HTR-8/SVneo (cell line): ENCODE results near the gene PRKCH.
"Not testable (repeated sequence)": the region's sequence is repeated elsewhere in the genome, so short reads cannot be mapped to it uniquely, and the experiment has no call there.

Experiments
- DNase-seq: peaks from one replicate; pipeline ENCODE4 v3.0.0; 2011; ENCODE audit warnings: low spot score, mixed read lengths; ENCODE audit not compliant: insufficient read length
- FAIRE-seq: peaks from 2 replicates; lab custom pipeline; 2011; peaks lifted over from hg19 to GRCh38; lab: Jason Lieb, UNC

Gene PRKCH

DNA sequence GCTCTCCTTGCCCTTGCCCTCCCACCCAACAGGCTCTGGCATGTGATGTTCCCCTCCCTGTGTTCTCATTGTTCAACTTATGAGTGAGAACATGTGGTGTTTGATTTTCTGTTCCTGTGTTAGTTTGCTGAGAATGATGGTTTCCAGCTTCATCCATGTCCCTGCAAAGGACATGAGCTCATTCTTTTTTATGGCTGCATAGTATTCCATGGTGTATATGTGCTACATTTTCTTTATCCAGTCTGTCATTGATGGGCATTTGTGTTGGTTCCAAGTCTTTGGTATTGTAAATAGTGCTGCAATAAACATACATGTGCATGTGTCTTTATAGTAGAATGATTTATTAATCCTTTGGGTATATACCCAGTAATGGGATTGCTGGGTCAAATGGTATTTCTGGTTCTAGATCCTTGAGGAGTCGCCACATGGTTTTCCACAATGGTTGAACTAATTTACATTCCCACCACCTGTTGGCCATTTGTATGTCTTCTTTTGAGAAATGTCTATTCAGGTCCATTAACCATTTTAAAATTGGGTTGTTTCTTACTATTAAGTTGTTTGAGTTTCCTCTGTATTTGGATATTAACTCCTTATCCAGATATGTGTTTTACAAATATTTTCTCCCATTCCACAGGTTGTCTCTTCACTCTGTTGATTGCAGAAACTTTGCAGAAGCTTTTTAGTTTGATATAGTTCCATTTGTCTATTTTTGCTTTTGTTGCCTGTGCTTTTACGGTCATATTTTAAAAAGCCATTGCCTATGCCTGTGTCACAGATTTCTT is 143.4 kb downstream of the PRKCH start:
- FAIRE-seq = peak; percentile 4
- DNase-seq = not testable (repeated sequence)

- peak; percentile 99 for FAIRE-seq
Measured at GRCh38 chr14:61466249-61466904, 145.0 kb downstream of the PRKCH start.

GRCh38 chr14:61466905-61467280 is 145.5 kb downstream of the PRKCH start:
- FAIRE-seq (no peak), DNase-seq (no peak)

More at GRCh38 chr14:61466249-61466904, 145.0 kb downstream of the PRKCH start:
- peak; percentile 92 for DNase-seq

- FAIRE-seq = no peak
- DNase-seq = no peak
Measured at GRCh38 chr14:61467296-61467695, 145.9 kb downstream of the PRKCH start.

DNA sequence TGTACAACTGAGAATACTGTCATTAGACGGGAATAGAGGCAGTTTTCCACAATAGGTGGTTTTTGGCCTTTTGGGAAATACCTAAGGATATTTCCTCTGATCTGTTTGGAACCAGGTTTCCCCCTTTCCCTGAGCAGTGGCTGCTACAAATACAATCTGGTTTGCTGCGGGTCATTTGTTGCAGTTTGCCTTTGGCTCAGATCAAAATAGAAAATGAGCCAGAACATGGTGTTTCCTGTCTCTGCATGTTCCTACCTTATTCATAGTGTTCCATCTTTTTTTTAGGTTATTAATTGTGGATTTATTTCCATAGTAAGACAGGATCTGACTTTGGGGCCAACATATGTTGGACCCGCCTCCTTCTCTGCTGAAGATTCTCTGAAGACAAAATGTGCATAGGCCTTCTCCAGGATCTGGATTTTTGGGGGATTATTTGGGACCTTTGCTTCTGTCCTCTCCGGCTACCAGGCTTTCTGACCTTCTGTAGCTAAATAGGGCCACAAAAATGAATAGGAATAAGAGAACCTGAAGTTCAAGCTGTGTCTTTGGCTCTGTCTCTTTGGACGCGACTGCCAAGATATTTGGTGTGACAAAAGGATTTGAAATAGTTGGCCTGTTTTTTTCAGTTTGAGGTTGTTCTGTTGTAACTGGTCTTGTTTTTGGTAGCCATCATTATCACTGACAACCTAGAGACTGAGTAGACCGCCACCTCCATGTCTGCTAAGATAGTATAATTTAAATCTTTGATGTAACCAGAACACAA is 146.9 kb downstream of the PRKCH start:
- DNase-seq = no peak
- FAIRE-seq = peak; percentile 73

- DNase-seq (no peak), FAIRE-seq (no peak)
Measured at GRCh38 chr14:61469781-61470180, 148.4 kb downstream of the PRKCH start.

DNA sequence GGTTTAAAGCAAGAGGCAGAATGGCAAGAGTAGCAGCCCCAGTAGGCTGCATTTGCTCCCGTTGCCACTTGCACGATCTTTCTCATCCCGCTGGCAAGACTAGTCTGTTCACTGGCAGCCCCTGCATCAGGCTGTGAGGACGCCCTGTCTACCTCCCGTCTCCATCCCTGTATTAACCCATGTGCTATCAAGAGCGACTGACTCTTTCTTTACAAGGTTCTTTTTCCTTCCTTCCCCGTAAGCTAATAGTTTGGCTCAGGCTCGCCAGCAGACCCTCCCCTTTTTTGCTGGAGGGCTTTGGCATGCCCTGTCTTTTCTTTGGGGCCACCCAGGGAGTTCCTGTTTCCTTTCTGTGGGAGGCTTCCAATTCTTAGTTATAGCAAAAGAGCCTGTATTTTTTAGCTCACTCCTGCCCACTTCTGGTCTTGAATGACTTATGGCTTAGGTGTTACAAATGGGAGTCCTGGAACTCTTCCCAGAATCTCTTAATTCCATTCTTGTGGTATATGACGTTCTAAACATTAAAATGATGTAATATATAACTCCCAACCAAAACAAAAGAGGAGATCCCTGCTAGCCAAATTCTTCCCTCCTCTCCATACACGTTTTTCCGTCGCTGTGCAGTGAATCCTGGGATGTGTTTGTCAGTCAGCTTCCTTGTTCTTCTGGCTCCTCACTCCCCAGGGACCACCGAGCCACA is 149.0 kb downstream of the PRKCH start:
- peak; percentile 95 for DNase-seq
- no peak for FAIRE-seq

- no peak for FAIRE-seq
- no peak for DNase-seq
Measured at GRCh38 chr14:61470961-61471293, 149.5 kb downstream of the PRKCH start.

GRCh38 chr14:61471297-61472005 is 150.1 kb downstream of the PRKCH start:
- DNase-seq = no peak
- FAIRE-seq = no peak

DNA sequence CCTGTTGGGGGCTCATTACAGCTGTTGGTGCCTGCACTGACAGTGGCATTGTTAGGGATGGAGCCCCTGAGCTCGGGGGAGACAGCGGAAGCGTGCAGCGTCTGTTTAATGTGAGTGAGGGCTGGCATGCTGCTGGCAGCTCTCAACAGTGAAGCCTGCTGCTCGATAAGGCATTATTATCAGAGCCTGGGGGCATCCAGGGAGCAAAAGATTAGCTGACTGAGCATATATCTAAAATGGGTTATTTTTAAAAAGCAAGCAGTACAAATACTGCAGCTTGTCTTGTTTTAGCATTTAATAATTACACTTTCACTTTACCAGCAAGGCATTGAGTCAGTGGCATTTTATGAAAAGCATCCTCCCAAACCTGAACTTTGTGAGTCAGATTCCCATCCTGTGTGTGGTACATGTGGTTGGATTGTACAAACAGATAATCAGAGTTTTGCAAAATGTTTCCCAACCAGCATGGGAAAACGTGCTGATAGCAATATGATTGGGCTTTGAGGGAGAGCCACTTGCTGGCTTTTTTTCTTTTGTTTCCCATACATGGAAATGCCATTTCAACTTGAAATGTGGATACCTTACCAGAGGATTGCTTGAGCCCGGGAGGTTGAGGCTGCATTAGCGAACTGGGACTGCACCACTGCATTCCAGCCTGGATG is 150.8 kb downstream of the PRKCH start:
- DNase-seq (peak; percentile 98), FAIRE-seq (peak; percentile 100)

- FAIRE-seq (no peak), DNase-seq (no peak)
Measured at GRCh38 chr14:61472801-61473376, 151.5 kb downstream of the PRKCH start.

- FAIRE-seq (peak; percentile 31), DNase-seq (no peak)
Measured at GRCh38 chr14:61474015-61474414, 152.6 kb downstream of the PRKCH start.

GRCh38 chr14:61474701-61475100 is 153.3 kb downstream of the PRKCH start:
- FAIRE-seq (peak; percentile 94), DNase-seq (no peak)

DNA sequence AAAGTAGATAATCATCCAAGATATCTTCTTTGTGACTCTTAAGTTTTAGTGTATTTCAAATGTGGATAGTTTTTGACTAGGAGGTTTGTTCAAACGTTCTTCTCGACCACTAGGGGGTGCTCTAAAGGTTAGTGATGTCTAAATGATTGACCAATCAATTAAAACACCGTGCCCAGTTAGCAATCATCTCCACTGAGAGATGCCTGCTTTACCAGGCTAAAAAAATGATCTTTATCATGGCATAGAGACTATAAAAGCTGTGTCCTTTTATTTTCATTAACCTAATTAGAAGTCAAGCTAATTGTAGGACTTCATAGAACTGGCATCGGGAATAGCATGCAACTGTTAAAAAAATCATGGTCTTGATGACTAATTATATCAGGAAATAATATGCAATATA is 153.9 kb downstream of the PRKCH start:
- peak; percentile 89 for DNase-seq
- peak; percentile 92 for FAIRE-seq

- FAIRE-seq (no peak), DNase-seq (no peak)
Measured at GRCh38 chr14:61476105-61476753, 154.8 kb downstream of the PRKCH start.

DNA sequence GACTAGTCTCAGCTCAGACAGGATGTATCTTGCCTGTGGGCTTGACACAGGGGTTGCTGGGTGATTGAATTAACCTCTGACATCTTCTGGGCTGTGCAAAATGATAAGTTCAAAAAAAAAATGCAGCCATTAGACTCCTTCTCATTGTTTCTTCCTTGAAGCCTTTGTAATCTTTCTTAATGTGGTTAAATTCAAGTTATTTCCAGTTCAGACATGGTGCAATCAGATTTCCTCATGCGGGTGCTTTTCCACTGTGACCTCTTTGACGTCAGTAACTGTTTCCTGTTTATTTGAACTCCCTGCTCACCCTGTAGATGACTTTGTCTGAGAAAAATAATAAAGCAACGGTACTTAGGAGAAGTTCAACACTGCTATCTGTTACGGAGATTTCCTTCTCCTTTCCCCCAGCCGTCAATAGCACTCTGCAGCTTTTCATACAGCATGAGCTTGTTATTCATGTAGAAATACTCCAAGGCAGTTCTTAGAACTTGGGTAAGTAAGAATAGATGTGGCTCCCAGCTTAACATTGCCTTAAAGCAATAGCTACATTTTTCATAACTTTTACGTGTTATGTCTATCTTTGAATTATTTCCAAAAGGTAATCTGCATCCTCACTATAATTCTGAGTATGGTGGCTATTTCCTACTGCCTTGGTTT is 155.5 kb downstream of the PRKCH start:
- FAIRE-seq (peak; percentile 97), DNase-seq (peak; percentile 97)

GRCh38 chr14:61477712-61478462 is 156.5 kb downstream of the PRKCH start:
- FAIRE-seq (peak; percentile 95), DNase-seq (peak; percentile 74)
